HepG2 (cell line): ENCODE measurements around the gene GPR62. TPM values are rescaled to one million over a fixed set of nuclear protein-coding genes. Genes with fewer than 3 reads are reported as not detected.

Experiments used
- CCAR2 ChIP-seq: fragments of 200-400 bp; formaldehyde crosslinking; optimal IDR thresholded peaks from 2 replicates; pipeline ENCODE3; 2018; ENCODE audit warnings: low read depth, mild to moderate bottlenecking, low read length, moderate library complexity
- FOXP4 ChIP-seq: sonication (generic); formaldehyde crosslinking; IDR thresholded peaks from 2 replicates; pipeline ENCODE4 v1.4.0; 2020; ENCODE audit warnings: missing genetic modification reagents
- IRF2 ChIP-seq: IDR thresholded peaks from 2 replicates; pipeline ENCODE4 v1.6.1; 2018; ENCODE audit warnings: missing genetic modification reagents, missing compliant biosample characterization
- KLF16 ChIP-seq, 2 experiments: sonication (generic) in 1 of 2; formaldehyde crosslinking in 1 of 2; IDR thresholded peaks; 2 replicates each; pipeline versions ENCODE4 v1.6.1 to v1.8.0; 2016 to 2023; ENCODE audit warnings: missing genetic modification reagents in 2 of 2, missing compliant biosample characterization in 1 of 2
- PPARG ChIP-seq: conservative IDR thresholded peaks from 2 replicates; pipeline ENCODE4 v1.6.1; 2016; ENCODE audit warnings: missing biosample characterization, missing genetic modification reagents
- RXRA ChIP-seq: sonication (generic); formaldehyde crosslinking; IDR thresholded peaks from 2 replicates; pipeline ENCODE4 v1.5.1; 2020; ENCODE audit warnings: missing genetic modification reagents
- SALL2 ChIP-seq: sonication (generic); formaldehyde crosslinking; IDR thresholded peaks from 2 replicates; pipeline ENCODE4 v1.8.1; 2023; ENCODE audit warnings: mild to moderate bottlenecking, missing genetic modification reagents, inconsistent platforms
- TEAD3 ChIP-seq: optimal IDR thresholded peaks from 2 replicates; pipeline ENCODE3; 2016; ENCODE audit warnings: borderline replicate concordance
- ZNF138 ChIP-seq: sonication (generic); formaldehyde crosslinking; IDR thresholded peaks from 2 replicates; pipeline ENCODE4 v1.5.0; 2020; ENCODE audit warnings: mild to moderate bottlenecking, low read depth, missing genetic modification reagents
- ZNF296 ChIP-seq: sonication (generic); formaldehyde crosslinking; conservative IDR thresholded peaks from 2 replicates; pipeline ENCODE4 v1.5.0; 2020; ENCODE audit warnings: mild to moderate bottlenecking, missing genetic modification reagents
- ZNF569 ChIP-seq: sonication (generic); formaldehyde crosslinking; IDR thresholded peaks from 2 replicates; pipeline ENCODE4 v1.5.0; 2020; ENCODE audit warnings: mild to moderate bottlenecking, missing genetic modification reagents, moderate library complexity, borderline replicate concordance
- ZNF607 ChIP-seq: sonication (generic); formaldehyde crosslinking; IDR thresholded peaks from 2 replicates; pipeline ENCODE4 v1.5.1; 2020; ENCODE audit warnings: missing genetic modification reagents, mild to moderate bottlenecking, borderline replicate concordance
- ZNF746 ChIP-seq: sonication (generic); formaldehyde crosslinking; IDR thresholded peaks from 2 replicates; pipeline ENCODE4 v1.8.0; 2022; ENCODE audit warnings: mild to moderate bottlenecking, missing genetic modification reagents
- polyA plus RNA-seq, 8 experiments: library from polyadenylated mRNA; depleted of rRNA in 3 of 8; stranded (reverse) in 7 of 8; unstranded in 1 of 8; fragments of >200 nt; fragmentation: Illumina TruSeq in 4 of 8; extraction: Trizol in 4 of 8; gene quantifications; 2 replicates each; pipeline versions ENCODE4 v1.2.1 to v1.2.3, GENCODE V29; 2011 to 2016; ENCODE audit warnings: low read depth in 4 of 8, missing spikeins in 1 of 8, mixed read lengths in 1 of 8; ENCODE audit not compliant: insufficient read depth in 1 of 8
- total RNA-seq, 5 experiments: library from RNA; depleted of rRNA; stranded (reverse); fragments of >200 nt; fragmentation: Illumina TruSeq; extraction: Trizol; gene quantifications; 2 replicates each; pipeline ENCODE4 v1.2.3, GENCODE V29; 2016; ENCODE audit warnings: low read depth in 1 of 5
- TF ChIP-seq, protein P1 (sequence below): sonication (generic); formaldehyde crosslinking; IDR thresholded peaks from 2 replicates; pipeline ENCODE4 v1.5.0; 2020; ENCODE audit warnings: mild to moderate bottlenecking, missing genetic modification reagents
- TF ChIP-seq, protein P2 (sequence below): sonication (generic); formaldehyde crosslinking; IDR thresholded peaks from 2 replicates; pipeline ENCODE4; 2020; ENCODE audit warnings: missing genetic modification reagents, mild to moderate bottlenecking, borderline replicate concordance
- TF ChIP-seq, protein P3 (sequence below): IDR thresholded peaks from 2 replicates; pipeline ENCODE4 v1.6.1; 2016
- TF ChIP-seq, protein P4 (sequence below): fragments of 450-650 bp; IDR thresholded peaks from 2 replicates; pipeline ENCODE4 v1.6.1; 2017
- TF ChIP-seq, protein P5 (sequence below): sonication (generic); formaldehyde crosslinking; conservative IDR thresholded peaks from 2 replicates; pipeline ENCODE4 v1.4.0; 2020; ENCODE audit warnings: missing genetic modification reagents

GPR62 gene
- total and polyA plus RNA-seq, 2 of the 13 experiments (the other 11 are each of a cell fraction or from before 2014, with no cell fraction given): not detected

- TF ChIP-seq, protein P1, sequence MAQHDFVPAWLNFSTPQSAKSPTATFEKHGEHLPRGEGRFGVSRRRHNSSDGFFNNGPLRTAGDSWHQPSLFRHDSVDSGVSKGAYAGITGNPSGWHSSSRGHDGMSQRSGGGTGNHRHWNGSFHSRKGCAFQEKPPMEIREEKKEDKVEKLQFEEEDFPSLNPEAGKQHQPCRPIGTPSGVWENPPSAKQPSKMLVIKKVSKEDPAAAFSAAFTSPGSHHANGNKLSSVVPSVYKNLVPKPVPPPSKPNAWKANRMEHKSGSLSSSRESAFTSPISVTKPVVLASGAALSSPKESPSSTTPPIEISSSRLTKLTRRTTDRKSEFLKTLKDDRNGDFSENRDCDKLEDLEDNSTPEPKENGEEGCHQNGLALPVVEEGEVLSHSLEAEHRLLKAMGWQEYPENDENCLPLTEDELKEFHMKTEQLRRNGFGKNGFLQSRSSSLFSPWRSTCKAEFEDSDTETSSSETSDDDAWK: no peak
- TF ChIP-seq TEAD3 (CRISPR knock-in tag) (peak; percentile 73), CCAR2 (no peak), IRF2 (CRISPR knock-in tag) (peak; percentile 69), PPARG (0 out of 2 replicates have a peak, but pooled peaks have one; percentile 46), KLF16 (CRISPR knock-in tag; IDR thresholded peaks at IDR 0.05) (peak in 1 of 2 experiments; percentile 76; a peak in 2 of 4 replicates), ZNF746 (CRISPR knock-in tag) (no peak; the same call in 1 of the 2 replicates), ZNF296 (CRISPR knock-in tag) (peak; percentile 86; the same call in 1 of the 2 replicates), FOXP4 (CRISPR knock-in tag) (peak; percentile 39), SALL2 (CRISPR knock-in tag) (peak; percentile 37), ZNF569 (CRISPR knock-in tag) (0 out of 2 replicates have a peak, but pooled peaks have one; percentile 57), ZNF607 (CRISPR knock-in tag) (peak; percentile 98), ZNF138 (CRISPR knock-in tag) (peak; percentile 87; the same call in 1 of the 2 replicates), RXRA (CRISPR knock-in tag) (peak; percentile 94)
- TF ChIP-seq, protein P2, sequence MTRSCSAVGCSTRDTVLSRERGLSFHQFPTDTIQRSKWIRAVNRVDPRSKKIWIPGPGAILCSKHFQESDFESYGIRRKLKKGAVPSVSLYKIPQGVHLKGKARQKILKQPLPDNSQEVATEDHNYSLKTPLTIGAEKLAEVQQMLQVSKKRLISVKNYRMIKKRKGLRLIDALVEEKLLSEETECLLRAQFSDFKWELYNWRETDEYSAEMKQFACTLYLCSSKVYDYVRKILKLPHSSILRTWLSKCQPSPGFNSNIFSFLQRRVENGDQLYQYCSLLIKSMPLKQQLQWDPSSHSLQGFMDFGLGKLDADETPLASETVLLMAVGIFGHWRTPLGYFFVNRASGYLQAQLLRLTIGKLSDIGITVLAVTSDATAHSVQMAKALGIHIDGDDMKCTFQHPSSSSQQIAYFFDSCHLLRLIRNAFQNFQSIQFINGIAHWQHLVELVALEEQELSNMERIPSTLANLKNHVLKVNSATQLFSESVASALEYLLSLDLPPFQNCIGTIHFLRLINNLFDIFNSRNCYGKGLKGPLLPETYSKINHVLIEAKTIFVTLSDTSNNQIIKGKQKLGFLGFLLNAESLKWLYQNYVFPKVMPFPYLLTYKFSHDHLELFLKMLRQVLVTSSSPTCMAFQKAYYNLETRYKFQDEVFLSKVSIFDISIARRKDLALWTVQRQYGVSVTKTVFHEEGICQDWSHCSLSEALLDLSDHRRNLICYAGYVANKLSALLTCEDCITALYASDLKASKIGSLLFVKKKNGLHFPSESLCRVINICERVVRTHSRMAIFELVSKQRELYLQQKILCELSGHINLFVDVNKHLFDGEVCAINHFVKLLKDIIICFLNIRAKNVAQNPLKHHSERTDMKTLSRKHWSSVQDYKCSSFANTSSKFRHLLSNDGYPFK (CRISPR knock-in tag): peak; percentile 70
- TF ChIP-seq, protein P3, sequence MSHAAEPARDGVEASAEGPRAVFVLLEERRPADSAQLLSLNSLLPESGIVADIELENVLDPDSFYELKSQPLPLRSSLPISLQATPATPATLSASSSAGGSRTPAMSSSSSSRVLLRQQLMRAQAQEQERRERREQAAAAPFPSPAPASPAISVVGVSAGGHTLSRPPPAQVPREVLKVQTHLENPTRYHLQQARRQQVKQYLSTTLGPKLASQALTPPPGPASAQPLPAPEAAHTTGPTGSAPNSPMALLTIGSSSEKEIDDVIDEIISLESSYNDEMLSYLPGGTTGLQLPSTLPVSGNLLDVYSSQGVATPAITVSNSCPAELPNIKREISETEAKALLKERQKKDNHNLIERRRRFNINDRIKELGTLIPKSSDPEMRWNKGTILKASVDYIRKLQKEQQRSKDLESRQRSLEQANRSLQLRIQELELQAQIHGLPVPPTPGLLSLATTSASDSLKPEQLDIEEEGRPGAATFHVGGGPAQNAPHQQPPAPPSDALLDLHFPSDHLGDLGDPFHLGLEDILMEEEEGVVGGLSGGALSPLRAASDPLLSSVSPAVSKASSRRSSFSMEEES (CRISPR knock-in tag): peak; percentile 92
- TF ChIP-seq, protein P4, sequence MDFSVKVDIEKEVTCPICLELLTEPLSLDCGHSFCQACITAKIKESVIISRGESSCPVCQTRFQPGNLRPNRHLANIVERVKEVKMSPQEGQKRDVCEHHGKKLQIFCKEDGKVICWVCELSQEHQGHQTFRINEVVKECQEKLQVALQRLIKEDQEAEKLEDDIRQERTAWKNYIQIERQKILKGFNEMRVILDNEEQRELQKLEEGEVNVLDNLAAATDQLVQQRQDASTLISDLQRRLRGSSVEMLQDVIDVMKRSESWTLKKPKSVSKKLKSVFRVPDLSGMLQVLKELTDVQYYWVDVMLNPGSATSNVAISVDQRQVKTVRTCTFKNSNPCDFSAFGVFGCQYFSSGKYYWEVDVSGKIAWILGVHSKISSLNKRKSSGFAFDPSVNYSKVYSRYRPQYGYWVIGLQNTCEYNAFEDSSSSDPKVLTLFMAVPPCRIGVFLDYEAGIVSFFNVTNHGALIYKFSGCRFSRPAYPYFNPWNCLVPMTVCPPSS: no peak
- TF ChIP-seq, protein P5, sequence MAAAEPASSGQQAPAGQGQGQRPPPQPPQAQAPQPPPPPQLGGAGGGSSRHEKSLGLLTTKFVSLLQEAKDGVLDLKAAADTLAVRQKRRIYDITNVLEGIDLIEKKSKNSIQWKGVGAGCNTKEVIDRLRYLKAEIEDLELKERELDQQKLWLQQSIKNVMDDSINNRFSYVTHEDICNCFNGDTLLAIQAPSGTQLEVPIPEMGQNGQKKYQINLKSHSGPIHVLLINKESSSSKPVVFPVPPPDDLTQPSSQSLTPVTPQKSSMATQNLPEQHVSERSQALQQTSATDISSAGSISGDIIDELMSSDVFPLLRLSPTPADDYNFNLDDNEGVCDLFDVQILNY: no peak
Measured at GRCh38 chr3:51982838-51983577, 27.8 kb downstream of the GPR62 start, which contains the start of gene ACY1 (continued).
